Measurements from ENCODE around the gene PCDHB11. TPM values are rescaled to one million over a fixed set of nuclear protein-coding genes. Genes with fewer than 3 reads are reported as not detected.
"Not testable (repeated sequence)": the region's sequence is repeated elsewhere in the genome, so short reads cannot be mapped to it uniquely, and the experiment has no call there.

The PCDHB11 gene
- total RNA-seq, 1 donor from 2014 or later = 7.1 TPM

GRCh38 chr5:141155540-141156374 is 43.7 kb upstream of the PCDHB11 start:
- TF ChIP-seq, protein P1, sequence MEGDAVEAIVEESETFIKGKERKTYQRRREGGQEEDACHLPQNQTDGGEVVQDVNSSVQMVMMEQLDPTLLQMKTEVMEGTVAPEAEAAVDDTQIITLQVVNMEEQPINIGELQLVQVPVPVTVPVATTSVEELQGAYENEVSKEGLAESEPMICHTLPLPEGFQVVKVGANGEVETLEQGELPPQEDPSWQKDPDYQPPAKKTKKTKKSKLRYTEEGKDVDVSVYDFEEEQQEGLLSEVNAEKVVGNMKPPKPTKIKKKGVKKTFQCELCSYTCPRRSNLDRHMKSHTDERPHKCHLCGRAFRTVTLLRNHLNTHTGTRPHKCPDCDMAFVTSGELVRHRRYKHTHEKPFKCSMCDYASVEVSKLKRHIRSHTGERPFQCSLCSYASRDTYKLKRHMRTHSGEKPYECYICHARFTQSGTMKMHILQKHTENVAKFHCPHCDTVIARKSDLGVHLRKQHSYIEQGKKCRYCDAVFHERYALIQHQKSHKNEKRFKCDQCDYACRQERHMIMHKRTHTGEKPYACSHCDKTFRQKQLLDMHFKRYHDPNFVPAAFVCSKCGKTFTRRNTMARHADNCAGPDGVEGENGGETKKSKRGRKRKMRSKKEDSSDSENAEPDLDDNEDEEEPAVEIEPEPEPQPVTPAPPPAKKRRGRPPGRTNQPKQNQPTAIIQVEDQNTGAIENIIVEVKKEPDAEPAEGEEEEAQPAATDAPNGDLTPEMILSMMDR (IDR thresholded peaks at IDR 0.05) = no peak

GRCh38 chr5:141157356-141157755 is 42.1 kb upstream of the PCDHB11 start:
- H3K27me3 ChIP-seq; H3K4me1 ChIP-seq; H3K27ac ChIP-seq; DNase-seq (ENCODE audit: low spot score in 2 of 2); H3K36me3 ChIP-seq; intact Hi-C loops (cut with DNase I); H3K4me3 ChIP-seq: not testable (repeated sequence)
- peaks cover 39 to 84% of the 10 kb centered on the region in 2 donors for H3K9me3 ChIP-seq

More at GRCh38 chr5:141155540-141156374, 43.7 kb upstream of the PCDHB11 start:
- Histone ChIP-seq H3K36me3 (no peaks in the 10 kb centered on the region), H3K9me3 (peaks cover 46 to 92% of the 10 kb centered on the region in 2 donors), H3K27ac (no peak overlapping the region), H3K4me1 (no peaks in the 10 kb centered on the region), H3K27me3 (no peaks in the 10 kb centered on the region), H3K4me3 (no peak overlapping the region)
- intact Hi-C loops (cut with DNase I) = no loop called here
- DNase-seq (ENCODE audit: low spot score in 2 of 2) = no peak

DNA sequence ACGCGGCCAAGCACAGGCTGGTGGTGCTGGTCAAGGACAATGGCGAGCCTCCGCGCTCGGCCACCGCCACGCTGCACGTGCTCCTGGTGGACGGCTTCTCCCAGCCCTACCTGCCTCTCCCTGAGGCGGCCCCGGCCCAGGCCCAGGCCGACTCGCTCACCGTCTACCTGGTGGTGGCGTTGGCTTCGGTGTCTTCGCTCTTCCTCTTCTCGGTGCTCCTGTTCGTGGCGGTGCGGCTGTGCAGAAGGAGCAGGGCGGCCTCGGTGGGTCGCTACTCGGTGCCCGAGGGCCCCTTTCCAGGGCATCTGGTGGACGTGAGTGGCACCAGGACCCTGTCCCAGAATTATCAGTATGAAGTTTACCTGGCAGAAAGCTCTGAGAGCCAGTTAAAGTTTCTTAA is 41.5 kb upstream of the PCDHB11 start:
- H3K36me3 ChIP-seq; intact Hi-C loops (cut with DNase I); DNase-seq (ENCODE audit: low spot score in 2 of 2); H3K27me3 ChIP-seq; H3K4me1 ChIP-seq; H3K4me3 ChIP-seq; H3K27ac ChIP-seq: not testable (repeated sequence)
- H3K9me3 ChIP-seq = peaks cover 36 to 86% of the 10 kb centered on the region in 2 donors

DNA sequence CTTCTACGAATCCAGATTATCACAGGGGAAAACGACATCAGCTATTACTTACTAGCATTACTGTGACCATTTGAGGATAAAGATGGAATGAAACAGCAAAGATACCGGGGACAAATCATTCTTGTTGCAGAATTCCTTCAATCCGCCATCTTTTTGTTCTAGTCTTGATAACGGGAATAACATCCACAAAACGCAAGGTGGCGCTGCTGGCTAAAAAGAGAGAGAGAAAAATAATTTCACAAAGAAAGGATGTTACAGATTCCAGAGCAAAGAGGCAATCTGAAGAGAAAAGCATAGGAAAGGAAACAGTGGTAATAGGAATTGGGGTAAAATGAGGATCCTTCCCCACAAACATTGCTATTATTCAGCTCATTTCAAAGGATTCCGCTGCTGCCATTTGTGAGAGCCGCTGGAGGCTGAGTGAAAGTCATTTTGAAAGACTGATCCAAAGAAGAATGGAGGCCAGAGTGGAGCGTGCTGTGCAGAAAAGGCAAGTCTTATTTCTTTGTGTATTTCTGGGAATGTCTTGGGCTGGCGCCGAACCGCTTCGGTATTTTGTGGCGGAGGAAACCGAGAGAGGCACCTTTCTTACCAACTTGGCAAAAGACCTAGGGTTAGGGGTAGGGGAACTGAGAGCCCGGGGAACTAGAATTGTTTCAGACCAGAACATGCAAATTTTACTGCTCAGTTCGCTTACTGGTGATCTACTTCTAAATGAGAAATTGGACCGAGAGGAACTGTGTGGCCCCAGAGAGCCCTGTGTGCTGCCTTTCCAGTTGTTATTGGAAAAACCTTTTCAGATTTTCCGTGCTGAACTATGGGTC is 26.8 kb upstream of the PCDHB11 start, which contains the start of gene PCDHB7:
Gene PCDHB7 (plus strand): TSS at position 264 of the 824 bp plus-strand sequence. CDS start 192 bp downstream, at position 456.
- H3K27ac ChIP-seq = no peak within 1 kb of the TSS
- peaks cover 8 to 75% of the 10 kb centered on the region in 2 donors for H3K9me3 ChIP-seq
- H3K36me3 ChIP-seq = no peaks in the 10 kb centered on the region
- TF ChIP-seq, protein P1 (IDR thresholded peaks at IDR 0.05) = peak in 2 of 3 experiments; percentile 26 to 41
- no peak for DNase-seq (ENCODE audit: low spot score in 2 of 2)
- H3K4me1 ChIP-seq = no peaks in the 10 kb centered on the region
- no peaks in the 10 kb centered on the region for H3K27me3 ChIP-seq
- peak within 1 kb of the TSS; percentile 11 to 20 for H3K4me3 ChIP-seq
- intact Hi-C loops (cut with DNase I) = no loop called here

GRCh38 chr5:141174291-141175104 is 24.9 kb upstream of the PCDHB11 start:
- peaks cover 17 to 82% of the 10 kb centered on the region in 2 donors for H3K9me3 ChIP-seq
- H3K4me1 ChIP-seq; H3K4me3 ChIP-seq; H3K36me3 ChIP-seq; H3K27ac ChIP-seq; DNase-seq (ENCODE audit: low spot score in 2 of 2); H3K27me3 ChIP-seq; intact Hi-C loops (cut with DNase I): not testable (repeated sequence)

GRCh38 chr5:141175933-141176332 is 23.5 kb upstream of the PCDHB11 start:
- H3K27me3 ChIP-seq = no peaks in the 10 kb centered on the region
- TF ChIP-seq, protein P1 (IDR thresholded peaks at IDR 0.05) = no peak
- intact Hi-C loops (cut with DNase I) = no loop called here
- DNase-seq (ENCODE audit: low spot score in 2 of 2) = no peak
- H3K4me1 ChIP-seq = no peaks in the 10 kb centered on the region
- no peak overlapping the region for H3K4me3 ChIP-seq
- no peaks in the 10 kb centered on the region for H3K36me3 ChIP-seq
- no peak overlapping the region for H3K27ac ChIP-seq
- H3K9me3 ChIP-seq = peaks cover 17 to 76% of the 10 kb centered on the region in 2 donors

GRCh38 chr5:141177577-141178191 is 21.7 kb upstream of the PCDHB11 start, which contains the start of gene PCDHB8:
TSS of gene PCDHB8 (plus strand) at chr5:141177790. CDS start at chr5:141178035, 245 bp downstream.
- H3K27ac ChIP-seq; H3K27me3 ChIP-seq; H3K4me1 ChIP-seq; H3K4me3 ChIP-seq; DNase-seq (ENCODE audit: low spot score in 2 of 2); intact Hi-C loops (cut with DNase I); H3K36me3 ChIP-seq: not testable (repeated sequence)
- H3K9me3 ChIP-seq = peaks cover 17 to 77% of the 10 kb centered on the region in 2 donors

DNA sequence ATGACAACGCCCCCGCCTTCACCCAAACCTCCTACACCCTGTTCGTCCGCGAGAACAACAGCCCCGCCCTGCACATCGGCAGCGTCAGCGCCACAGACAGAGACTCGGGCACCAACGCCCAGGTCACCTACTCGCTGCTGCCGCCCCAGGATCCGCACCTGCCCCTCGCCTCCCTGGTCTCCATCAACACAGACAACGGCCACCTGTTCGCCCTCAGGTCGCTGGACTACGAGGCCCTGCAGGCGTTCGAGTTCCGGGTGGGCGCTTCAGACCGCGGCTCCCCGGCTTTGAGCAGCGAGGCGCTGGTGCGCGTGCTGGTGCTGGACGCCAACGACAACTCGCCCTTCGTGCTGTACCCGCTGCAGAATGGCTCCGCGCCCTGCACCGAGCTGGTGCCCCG is 20.1 kb upstream of the PCDHB11 start:
- intact Hi-C loops (cut with DNase I); DNase-seq (ENCODE audit: low spot score in 2 of 2); H3K27ac ChIP-seq; H3K27me3 ChIP-seq; H3K4me1 ChIP-seq; H3K36me3 ChIP-seq: not testable (repeated sequence)
- Histone ChIP-seq H3K4me3 (peak overlapping the region in 1 of 2 donors; percentile 8), H3K9me3 (peaks cover 27 to 75% of the 10 kb centered on the region in 2 donors)

DNA sequence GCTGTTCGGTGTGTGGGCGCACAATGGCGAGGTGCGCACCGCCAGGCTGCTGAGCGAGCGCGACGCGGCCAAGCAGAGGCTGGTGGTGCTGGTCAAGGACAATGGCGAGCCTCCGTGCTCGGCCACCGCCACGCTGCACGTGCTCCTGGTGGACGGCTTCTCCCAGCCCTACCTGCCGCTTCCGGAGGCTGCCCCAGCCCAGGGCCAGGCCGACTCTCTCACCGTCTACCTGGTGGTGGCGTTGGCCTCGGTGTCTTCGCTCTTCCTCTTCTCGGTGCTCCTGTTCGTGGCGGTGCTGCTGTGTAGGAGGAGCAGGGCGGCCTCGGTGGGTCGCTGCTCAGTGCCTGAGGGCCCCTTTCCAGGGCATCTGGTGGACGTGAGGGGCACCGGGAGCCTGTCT is 19.6 kb upstream of the PCDHB11 start:
- intact Hi-C loops (cut with DNase I); H3K4me3 ChIP-seq; DNase-seq (ENCODE audit: low spot score in 2 of 2); H3K27me3 ChIP-seq; H3K27ac ChIP-seq; H3K4me1 ChIP-seq; H3K36me3 ChIP-seq: not testable (repeated sequence)
- H3K9me3 ChIP-seq = peaks cover 27 to 75% of the 10 kb centered on the region in 2 donors
